RWPE1 (cell line): ENCODE results near the gene FAM181A.

ENCODE experiments used
- CTCF ChIA-PET: fragments of 350-600 bp; sonication (Branson Sonifier 250); formaldehyde crosslinking; extraction: SDS; loops from one replicate; lab custom pipeline; 2021; lab: Yijun Ruan, JAX
- POLR2A ChIA-PET: fragments of 400-600 bp; formaldehyde crosslinking; extraction: SDS; loops from one replicate; lab custom pipeline; 2020; ENCODE audit warnings: antibody characterized with exemption; ENCODE audit not compliant: low non-redundant PET; lab: Yijun Ruan, JAX
- DNase-seq: peaks from one replicate; pipeline ENCODE4 v3.0.0; 2012; ENCODE audit warnings: low spot score
- H3K27ac ChIP-seq: fragments of 450-650 bp; 2 replicates; pipeline ENCODE4 v1.5.1; 2017
- CTCF ChIP-seq: fragments of 450-650 bp; conservative IDR thresholded peaks from 2 replicates; pipeline ENCODE4 v1.5.1; 2017; ENCODE audit warnings: low read depth, mild to moderate bottlenecking

The FAM181A gene

GRCh38 chr14:93927800-93928145 is 629 bp downstream of the FAM181A start:
- POLR2A ChIA-PET = no interaction called here
- no peak for TF ChIP-seq CTCF
- CTCF ChIA-PET = interaction anchor here (0.6 kb wide), 1 partner anchor 58 kb away, joined by 3 read pairs; no protein-coding TSS in a partner anchor
- no peak for DNase-seq
- H3K27ac ChIP-seq = no peak overlapping the region

DNA sequence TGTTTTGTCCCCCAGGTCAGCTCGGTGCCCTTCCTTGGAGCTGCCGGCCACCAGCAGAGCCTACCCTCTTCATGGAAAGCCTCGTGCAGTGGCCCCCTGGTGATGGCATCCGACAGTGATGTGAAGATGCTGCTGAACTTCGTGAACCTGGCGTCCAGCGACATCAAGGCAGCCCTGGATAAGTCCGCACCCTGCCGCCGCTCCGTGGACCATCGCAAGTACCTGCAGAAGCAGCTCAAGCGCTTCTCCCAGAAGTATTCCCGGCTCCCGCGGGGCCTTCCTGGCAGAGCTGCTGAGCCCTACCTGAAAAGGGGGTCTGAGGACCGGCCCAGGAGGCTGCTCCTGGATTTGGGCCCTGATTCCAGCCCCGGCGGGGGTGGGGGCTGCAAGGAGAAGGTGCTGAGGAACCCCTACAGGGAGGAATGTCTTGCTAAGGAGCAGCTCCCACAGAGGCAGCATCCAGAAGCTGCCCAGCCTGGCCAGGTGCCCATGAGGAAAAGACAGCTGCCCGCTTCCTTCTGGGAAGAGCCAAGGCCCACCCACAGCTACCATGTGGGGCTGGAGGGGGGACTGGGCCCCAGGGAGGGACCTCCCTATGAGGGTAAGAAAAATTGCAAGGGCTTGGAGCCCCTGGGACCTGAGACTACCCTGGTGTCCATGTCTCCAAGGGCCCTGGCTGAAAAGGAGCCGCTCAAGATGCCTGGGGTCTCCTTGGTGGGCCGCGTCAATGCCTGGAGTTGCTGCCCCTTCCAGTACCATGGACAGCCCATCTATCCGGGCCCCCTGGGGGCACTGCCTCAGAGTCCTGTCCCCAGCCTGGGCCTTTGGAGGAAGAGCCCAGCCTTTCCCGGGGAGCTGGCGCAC is 1.3 kb downstream of the FAM181A start:
- POLR2A ChIA-PET = no interaction called here
- TF ChIP-seq CTCF = no peak
- CTCF ChIA-PET = interaction anchor here (0.6 kb wide), 1 partner anchor 57 kb away, joined by 3 read pairs; no protein-coding TSS in a partner anchor
- H3K27ac ChIP-seq = no peak overlapping the region
- no peak for DNase-seq

DNA sequence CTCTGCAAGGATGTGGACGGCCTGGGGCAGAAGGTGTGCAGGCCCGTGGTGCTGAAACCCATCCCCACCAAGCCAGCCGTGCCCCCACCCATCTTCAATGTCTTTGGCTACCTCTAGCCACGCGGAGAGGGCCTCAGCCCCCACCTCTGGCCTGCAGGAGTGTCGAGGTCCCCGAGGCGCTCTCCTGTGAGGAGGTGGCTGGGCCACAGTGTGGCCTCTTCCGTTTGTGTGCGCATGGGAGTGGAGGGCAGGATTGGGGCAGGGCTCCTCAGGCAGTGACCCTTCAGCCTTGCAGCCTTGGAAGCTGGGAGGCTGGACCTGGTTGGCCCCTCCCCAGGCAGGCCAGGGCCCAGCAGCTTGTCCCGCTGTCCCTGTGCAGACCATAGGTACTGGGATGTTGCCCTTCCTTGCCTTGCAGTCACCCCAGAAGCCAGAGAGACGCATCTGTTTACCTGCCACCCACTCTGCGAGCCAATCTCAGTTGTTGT is 1.9 kb downstream of the FAM181A start:
- POLR2A ChIA-PET = no interaction called here
- no peak overlapping the region for H3K27ac ChIP-seq
- no peak for TF ChIP-seq CTCF
- CTCF ChIA-PET = no interaction called here
- DNase-seq = no peak

- TF ChIP-seq CTCF = no peak
- ChIA-PET CTCF (no interaction called here), POLR2A (no interaction called here)
- DNase-seq = no peak
- no peak overlapping the region for H3K27ac ChIP-seq
These were observed 2.5 kb downstream of the FAM181A start for GRCh38 chr14:93929657-93930056.

DNA sequence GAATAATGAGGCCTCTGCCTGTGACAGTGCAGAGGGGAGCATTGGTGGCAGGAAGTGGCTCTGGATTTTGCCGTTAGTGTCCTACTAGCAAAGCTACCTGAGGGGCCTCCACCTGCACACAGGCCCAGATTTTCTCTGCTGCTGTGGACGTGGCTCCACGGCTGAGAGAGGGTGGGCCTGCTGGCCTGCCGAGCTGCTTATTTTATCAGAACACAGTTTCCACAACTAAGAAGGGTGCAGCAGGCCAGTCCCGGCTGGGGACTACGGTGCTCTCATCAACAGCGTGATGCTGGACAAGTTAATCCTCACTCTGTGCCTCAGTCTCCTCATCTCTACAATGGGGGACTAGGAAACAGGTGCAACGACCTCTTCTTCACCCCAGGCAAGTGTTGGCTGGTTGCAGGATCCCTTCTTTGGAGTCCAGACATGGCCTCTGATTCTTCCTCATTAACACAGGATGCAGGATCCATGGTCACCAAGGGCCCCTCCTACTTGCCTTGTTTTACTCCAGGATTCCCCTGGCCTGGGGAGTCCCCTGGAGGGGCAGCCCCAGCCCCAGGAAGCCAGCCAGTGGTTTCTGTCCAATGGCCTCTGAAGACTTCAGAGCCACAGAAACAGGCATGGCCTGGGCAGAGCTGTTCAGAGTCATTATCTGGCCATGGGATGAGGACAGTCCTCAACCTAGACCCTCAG is 3.3 kb downstream of the FAM181A start:
- CTCF ChIA-PET = interaction anchor here (1.7 kb wide), 1 partner anchor 9 kb away, joined by 4 read pairs; no protein-coding TSS in a partner anchor
- no peak for TF ChIP-seq CTCF
- POLR2A ChIA-PET = no interaction called here

DNA sequence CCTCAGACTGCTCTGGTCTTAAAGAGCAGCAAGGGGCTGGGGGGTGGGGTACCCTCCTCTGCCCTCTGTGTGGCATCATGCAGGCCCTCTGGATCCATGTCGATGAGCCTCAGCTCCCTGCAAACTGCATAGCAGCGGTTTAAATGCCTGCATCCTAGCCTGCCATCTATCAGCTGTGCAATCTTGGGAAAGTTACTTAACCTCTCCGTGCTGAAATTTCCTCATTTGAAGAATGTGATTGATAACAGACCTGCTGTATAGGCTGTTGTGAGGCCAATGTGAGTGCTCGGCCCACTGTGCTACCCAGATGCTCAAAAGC is 3.8 kb downstream of the FAM181A start:
- no peak for TF ChIP-seq CTCF
- DNase-seq = no peak
- ChIA-PET POLR2A (no interaction called here), CTCF (interaction anchor here (1.7 kb wide), 1 partner anchor 9 kb away, joined by 4 read pairs; no protein-coding TSS in a partner anchor)
- H3K27ac ChIP-seq = no peak overlapping the region

More for the DNA sequence above, 3.3 kb downstream of the FAM181A start:
- H3K27ac ChIP-seq = no peak overlapping the region
- DNase-seq = no peak
